HCEC 1CT (cell line): Measurements from ENCODE around the gene TCOF1.

Source experiments
- DNase-seq: peaks from one replicate; pipeline ENCODE4 v3.0.0-alpha.2; 2017

TCOF1 gene

GRCh38 chr5:150352244-150353031, 5.1 kb upstream of the TCOF1 start:
- no peak for DNase-seq

GRCh38 chr5:150353032-150353675, 4.3 kb upstream of the TCOF1 start:
- DNase-seq: no peak

- DNase-seq: no peak
These were observed 1.7 kb upstream of the TCOF1 start for GRCh38 chr5:150355791-150356190.

- no peak for DNase-seq
These were observed 762 bp upstream of the TCOF1 start for GRCh38 chr5:150356575-150357294.

- DNase-seq: no peak
These were observed 981 bp downstream of the TCOF1 start for GRCh38 chr5:150358261-150359095.

- DNase-seq: no peak
These were observed 3.8 kb downstream of the TCOF1 start for GRCh38 chr5:150361301-150361700.

- no peak for DNase-seq
These were observed 5.7 kb downstream of the TCOF1 start for GRCh38 chr5:150363185-150363584.

- no peak for DNase-seq
These were observed 6.5 kb downstream of the TCOF1 start for GRCh38 chr5:150364004-150364403.

GRCh38 chr5:150368526-150368925, 11.0 kb downstream of the TCOF1 start:
- DNase-seq: no peak

GRCh38 chr5:150372639-150373038, 15.1 kb downstream of the TCOF1 start:
- DNase-seq: no peak

- no peak for DNase-seq
These were observed 17.2 kb downstream of the TCOF1 start for GRCh38 chr5:150374651-150375050.

- DNase-seq: peak; percentile 70
These were observed 19.6 kb downstream of the TCOF1 start for GRCh38 chr5:150376799-150377771.

GRCh38 chr5:150377964-150378694, 20.6 kb downstream of the TCOF1 start:
- peak; percentile 97 for DNase-seq

- no peak for DNase-seq
These were observed 27.2 kb downstream of the TCOF1 start for GRCh38 chr5:150384701-150385100.

- DNase-seq: no peak
These were observed 28.7 kb downstream of the TCOF1 start for GRCh38 chr5:150386024-150386855.

GRCh38 chr5:150389531-150390266, 32.2 kb downstream of the TCOF1 start:
- DNase-seq: no peak

- DNase-seq: no peak
These were observed 33.8 kb downstream of the TCOF1 start for GRCh38 chr5:150391064-150391834.

GRCh38 chr5:150391986-150392385, 34.5 kb downstream of the TCOF1 start:
- no peak for DNase-seq
